GM23248 (cell line): ENCODE results near the gene TMEM53. TPM values are rescaled to one million over a fixed set of nuclear protein-coding genes. Genes with fewer than 3 reads are reported as not detected.

ENCODE experiments used
- DNase-seq: peaks from one replicate; pipeline ENCODE4 v3.0.0-alpha.2; 2015
- H2AFZ ChIP-seq: fragments of 200-600 bp; sonication (generic); 2 replicates; pipeline ENCODE4 v1.6.1; 2016; ENCODE audit warnings: antibody characterized with exemption
- H3F3A ChIP-seq: fragments of 200-600 bp; sonication (generic); 2 replicates; pipeline ENCODE4 v1.6.1; 2016; ENCODE audit warnings: mild to moderate bottlenecking, antibody characterized with exemption, mixed run types; ENCODE audit not compliant: insufficient read depth
- H3K27ac ChIP-seq: fragments of 200-600 bp; sonication (generic); 2 replicates; pipeline ENCODE4 v1.5.1; 2016; ENCODE audit warnings: mild to moderate bottlenecking
- H3K27me3 ChIP-seq: fragments of 200-600 bp; sonication (generic); replicated peaks from 2 replicates; pipeline ENCODE4 v1.6.1; 2016; ENCODE audit warnings: mild to moderate bottlenecking; ENCODE audit not compliant: insufficient read depth
- H3K36me3 ChIP-seq: fragments of 200-600 bp; sonication (generic); 2 replicates; pipeline ENCODE4 v1.6.1; 2016; ENCODE audit warnings: low read depth, mild to moderate bottlenecking
- H3K4me1 ChIP-seq: fragments of 200-600 bp; sonication (generic); 2 replicates; pipeline ENCODE4 v1.6.1; 2016; ENCODE audit warnings: mild to moderate bottlenecking; ENCODE audit not compliant: insufficient read depth
- H3K4me2 ChIP-seq: fragments of 200-600 bp; sonication (generic); one replicate; pipeline ENCODE4 v1.6.1; 2016; ENCODE audit warnings: mild to moderate bottlenecking; ENCODE audit not compliant: unreplicated experiment
- H3K4me3 ChIP-seq: fragments of 200-600 bp; sonication (generic); 2 replicates; pipeline ENCODE4 v1.5.1; 2016; ENCODE audit warnings: mild to moderate bottlenecking
- H3K79me2 ChIP-seq: fragments of 200-600 bp; sonication (generic); 2 replicates; pipeline ENCODE4 v1.6.1; 2016; ENCODE audit warnings: mild to moderate bottlenecking; ENCODE audit not compliant: insufficient read depth
- H3K9ac ChIP-seq: fragments of 200-600 bp; sonication (generic); 2 replicates; pipeline ENCODE4 v1.6.1; 2016; ENCODE audit warnings: mild to moderate bottlenecking
- H3K9me2 ChIP-seq: fragments of 200-600 bp; sonication (generic); 2 replicates; pipeline ENCODE4 v1.6.1; 2016; ENCODE audit warnings: mixed run types, mild to moderate bottlenecking, moderate library complexity; ENCODE audit not compliant: insufficient read depth
- H3K9me3 ChIP-seq: fragments of 200-600 bp; sonication (generic); one replicate; pipeline ENCODE4 v1.6.1; 2017; ENCODE audit warnings: low read depth
- H4K20me1 ChIP-seq: fragments of 200-600 bp; sonication (generic); 2 replicates; pipeline ENCODE4 v1.6.0; 2016; ENCODE audit not compliant: insufficient read depth
- EZH2 ChIP-seq: fragments of 200-600 bp; sonication (generic); IDR thresholded peaks from 2 replicates; pipeline ENCODE4 v1.6.1; 2018; ENCODE audit warnings: antibody characterized with exemption, mild to moderate bottlenecking; ENCODE audit not compliant: insufficient read depth, poor library complexity, severe bottlenecking
- EZH2phosphoT487 ChIP-seq: fragments of 200-600 bp; sonication (generic); IDR thresholded peaks from 2 replicates; pipeline ENCODE4 v1.6.1; 2018; ENCODE audit warnings: antibody characterized with exemption, moderate library complexity, mild to moderate bottlenecking, low read depth; ENCODE audit not compliant: insufficient read depth
- WGBS, 2 experiments: methylation state at CpG; one replicate each; pipeline ENCODE4 v1.1.6; 2015 to 2017; ENCODE audit warnings: low lambda C conversion rate in 2 of 2, low coverage in 1 of 2; ENCODE audit errors: missing lambda C conversion rate in 2 of 2; 5-methylcytosine and 5-hydroxymethylcytosine counted together
- in situ Hi-C: fragments of 300-500 bp; cut with MboI; formaldehyde crosslinking; loops from 2 replicates; pipeline ENCODE4 v1.15.0; 2020
- polyA plus RNA-seq: library from polyadenylated mRNA; unstranded; fragments of >200 nt; fragmentation: Nextera tagmentation; extraction: Ambion mirVana; gene quantifications from 2 replicates; pipeline ENCODE4 v1.2.1, GENCODE V29; 2016
- total RNA-seq: library from RNA; depleted of rRNA; stranded (reverse); fragments of >200 nt; shearing (Covaris generic); gene quantifications from 2 replicates; pipeline ENCODE4 v1.2.3, GENCODE V29; 2014

Gene TMEM53
- total and polyA plus RNA-seq, 2 experiments from 2014 or later = 4.4 to 10.1 TPM

DNA sequence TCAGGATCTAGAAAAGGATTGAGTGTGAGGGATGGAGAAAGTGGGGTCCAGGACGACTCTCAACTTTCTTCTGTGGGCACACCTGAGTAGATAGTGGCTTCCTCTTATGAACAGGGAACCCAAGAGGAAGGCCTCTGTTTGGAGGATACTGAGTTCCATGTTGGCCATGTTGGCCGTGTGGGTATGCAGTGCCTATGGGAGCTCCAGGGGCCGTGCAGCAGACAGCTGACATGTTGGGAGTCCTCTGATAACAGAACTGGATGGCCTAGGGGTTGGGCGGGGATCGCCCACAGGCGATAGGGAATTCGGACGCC, 43.0 kb downstream of the TMEM53 start:
- Histone ChIP-seq H3K9me3 (no peaks in the 10 kb centered on the region), H3K9ac (peak overlapping the region; percentile 88), H3K27me3 (no peaks in the 10 kb centered on the region), H3F3A (peaks cover 42% of the 10 kb centered on the region), H3K79me2 (peaks cover 24% of the 10 kb centered on the region), H3K4me1 (peaks cover 37% of the 10 kb centered on the region), H3K4me3 (peak overlapping the region; percentile 78), H2AFZ (peak overlapping the region; percentile 84), H3K27ac (peak overlapping the region; percentile 92), H4K20me1 (no peaks in the 10 kb centered on the region), H3K9me2 (no peaks in the 10 kb centered on the region), H3K4me2 (peak overlapping the region; percentile 89), H3K36me3 (no peaks in the 10 kb centered on the region)
- in situ Hi-C loops = no loop called here
- TF ChIP-seq EZH2phosphoT487 = no peak
- TF ChIP-seq EZH2 = no peak
- WGBS, 2 experiments = 27 to 43% methylated on average over 8 of the region's 8 CpGs
- DNase-seq = no peak

DNA sequence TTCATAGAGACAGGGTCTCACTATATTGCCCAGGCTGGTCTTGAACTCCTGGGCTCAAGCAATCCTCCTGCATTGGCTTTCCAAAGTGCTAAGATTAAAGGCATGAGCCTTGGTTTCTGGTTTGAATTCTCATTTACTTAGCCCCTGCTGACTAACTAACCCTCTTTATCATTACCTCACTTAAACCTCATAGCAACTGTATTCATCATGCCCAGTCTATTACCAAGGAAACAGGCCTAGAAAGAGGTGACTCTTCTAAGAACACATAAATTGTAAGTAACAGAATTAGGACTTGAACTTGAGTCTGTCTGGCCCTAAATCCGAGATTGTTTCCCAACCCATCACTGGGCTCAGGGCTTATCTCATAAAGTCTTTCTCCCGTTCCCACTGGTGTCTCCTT, 44.2 kb downstream of the TMEM53 start:
- Histone ChIP-seq H2AFZ (no peak overlapping the region), H3K9me2 (no peaks in the 10 kb centered on the region), H3K4me1 (peaks cover 37% of the 10 kb centered on the region), H4K20me1 (no peaks in the 10 kb centered on the region), H3K4me3 (no peak overlapping the region), H3K4me2 (peak overlapping the region; percentile 22), H3K9ac (peak overlapping the region; percentile 43), H3F3A (peaks cover 42% of the 10 kb centered on the region), H3K36me3 (no peaks in the 10 kb centered on the region), H3K79me2 (peaks cover 24% of the 10 kb centered on the region), H3K27ac (peak overlapping the region; percentile 92), H3K9me3 (no peaks in the 10 kb centered on the region), H3K27me3 (no peaks in the 10 kb centered on the region)
- 36 to 37% methylated on average over 2 of the region's 2 CpGs for WGBS, 2 experiments
- DNase-seq = peak; percentile 92
- no peak for TF ChIP-seq EZH2
- TF ChIP-seq EZH2phosphoT487 = no peak
- in situ Hi-C loops = no loop called here

DNA sequence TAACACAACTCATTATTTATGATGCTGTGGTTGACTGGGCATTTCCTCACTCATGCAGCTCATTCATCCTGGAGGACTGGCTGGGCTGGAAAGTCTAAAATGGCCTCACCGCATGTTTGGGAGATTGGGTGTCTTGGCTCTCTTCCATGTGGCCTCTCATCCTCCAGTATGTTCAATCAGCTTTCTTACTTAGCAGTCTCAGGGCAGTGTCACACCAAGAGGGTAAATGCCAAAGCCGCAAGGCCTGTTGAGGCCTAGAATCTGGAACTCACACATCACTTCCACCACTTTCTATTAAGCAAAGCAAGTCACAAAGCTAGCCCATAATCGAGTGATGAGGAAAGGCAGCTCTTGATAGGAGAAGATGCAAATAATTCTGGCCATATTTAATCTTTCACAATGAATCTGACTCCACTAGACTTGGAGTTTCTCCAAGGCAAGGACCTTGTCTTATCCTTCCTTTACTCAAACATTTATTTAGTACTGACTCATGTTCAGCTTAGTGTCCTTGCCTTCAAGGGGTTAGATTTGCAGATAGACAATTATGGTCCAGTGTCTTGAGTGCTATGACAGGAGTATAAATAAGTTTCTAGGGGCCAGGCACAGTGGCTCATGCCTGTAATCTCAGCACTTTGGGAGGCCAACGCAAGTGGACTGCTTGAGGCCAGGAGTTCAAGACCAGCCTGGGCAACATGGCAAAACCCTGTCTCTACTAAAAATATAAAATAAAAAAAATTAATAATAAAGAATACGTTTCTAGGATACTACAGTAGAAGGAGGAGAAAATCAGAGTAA, 45.1 kb downstream of the TMEM53 start:
- no peaks in the 10 kb centered on the region for H3K9me3 ChIP-seq
- peaks cover 37% of the 10 kb centered on the region for H3K4me1 ChIP-seq
- H3K27ac ChIP-seq = peak overlapping the region; percentile 92
- H3K4me2 ChIP-seq = peak overlapping the region; percentile 22
- in situ Hi-C loops = no loop called here
- peaks cover 42% of the 10 kb centered on the region for H3F3A ChIP-seq
- no peaks in the 10 kb centered on the region for H3K9me2 ChIP-seq
- H3K9ac ChIP-seq = peak overlapping the region; percentile 43
- H4K20me1 ChIP-seq = no peaks in the 10 kb centered on the region
- H3K4me3 ChIP-seq = no peak overlapping the region
- peak; percentile 97 for DNase-seq
- no peak overlapping the region for H2AFZ ChIP-seq
- no peaks in the 10 kb centered on the region for H3K27me3 ChIP-seq
- no peaks in the 10 kb centered on the region for H3K36me3 ChIP-seq
- no peak for TF ChIP-seq EZH2
- 0 out of 2 replicates have a peak, but pooled peaks have one; percentile 42 for TF ChIP-seq EZH2phosphoT487
- H3K79me2 ChIP-seq = peaks cover 15% of the 10 kb centered on the region
- 12% methylated on average over 5 of the region's 5 CpGs for WGBS, 2 experiments

GRCh38 chr1:44625348-44625747, 48.9 kb downstream of the TMEM53 start:
- H2AFZ ChIP-seq = no peak overlapping the region
- no peaks in the 10 kb centered on the region for H4K20me1 ChIP-seq
- H3F3A ChIP-seq = peaks cover 32% of the 10 kb centered on the region
- no peaks in the 10 kb centered on the region for H3K9me2 ChIP-seq
- H3K4me2 ChIP-seq = no peak overlapping the region
- WGBS, 2 experiments = 91 to 94% methylated on average over 7 of the region's 7 CpGs
- peaks cover 44% of the 10 kb centered on the region for H3K4me1 ChIP-seq
- H3K9ac ChIP-seq = no peak overlapping the region
- no peak overlapping the region for H3K4me3 ChIP-seq
- H3K27me3 ChIP-seq = no peaks in the 10 kb centered on the region
- H3K79me2 ChIP-seq = no peaks in the 10 kb centered on the region
- TF ChIP-seq EZH2phosphoT487 (no peak), EZH2 (no peak)
- DNase-seq = no peak
- in situ Hi-C loops = no loop called here
- no peak overlapping the region for H3K27ac ChIP-seq
- no peaks in the 10 kb centered on the region for H3K9me3 ChIP-seq
- no peaks in the 10 kb centered on the region for H3K36me3 ChIP-seq
